Testis (tissue), 3 donors: ENCODE data around the gene TPSD1. TPM values are rescaled to one million over a fixed set of nuclear protein-coding genes. Genes with fewer than 3 reads are reported as not detected.
"Not testable (repeated sequence)": the region's sequence is repeated elsewhere in the genome, so short reads cannot be mapped to it uniquely, and the experiment has no call there.

Experiments used
- DNase-seq: peaks from one replicate; pipeline ENCODE4 v3.0.0-alpha.2; 2019
- H3K27ac ChIP-seq, 2 donors: fragments of 200-600 bp; sonication (generic); one replicate each; pipeline ENCODE4 v1.5.1; 2019
- H3K27me3 ChIP-seq: fragments of 200-600 bp; sonication (generic); one replicate; pipeline ENCODE4 v1.5.1; 2019
- H3K36me3 ChIP-seq: fragments of 200-600 bp; sonication (generic); one replicate; pipeline ENCODE4 v1.5.1; 2017; ENCODE audit warnings: low read depth; ENCODE audit errors: missing control alignments
- H3K4me1 ChIP-seq: fragments of 200-600 bp; sonication (generic); one replicate; pipeline ENCODE4 v1.5.1; 2019
- H3K4me3 ChIP-seq, 2 donors: fragments of 200-600 bp; sonication (generic); one replicate each; pipeline ENCODE4 v1.5.1; 2017 to 2019
- H3K9me3 ChIP-seq: fragments of 200-600 bp; sonication (generic); one replicate; pipeline ENCODE4 v1.5.1; 2017
- CTCF ChIP-seq, 3 experiments: fragments of 450-650 bp in 2 of 3; fragments of 200-600 bp in 1 of 3; sonication (generic) in 1 of 3; IDR thresholded peaks; one replicate each; pipeline ENCODE4 v1.5.1; 2016 to 2019; ENCODE audit warnings: antibody characterized with exemption in 3 of 3, mild to moderate bottlenecking in 2 of 3, moderate library complexity in 1 of 3
- POLR2A ChIP-seq: fragments of 450-650 bp; IDR thresholded peaks from one replicate; pipeline ENCODE4 v1.6.1; 2017; ENCODE audit warnings: antibody characterized with exemption, mild to moderate bottlenecking, moderate library complexity
- WGBS, 2 donors: methylation state at CpG; one replicate each; pipeline ENCODE4 v1.1.5; 2018; 5-methylcytosine and 5-hydroxymethylcytosine counted together
- intact Hi-C: fragments of 100-400 bp; cut with DNase I; formaldehyde crosslinking; loops from one replicate; pipeline ENCODE4 v1.15.1; 2023; ENCODE audit warnings: low total_unique reads
- polyA plus RNA-seq: library from polyadenylated mRNA; stranded (reverse); fragments of 350-450 nt; fragmentation: Illumina TruSeq; extraction: RNeasy Lipid Tissue Mini Kit (QIAGEN cat#74804); gene quantifications from one replicate; pipeline ENCODE4 v1.2.3, GENCODE V29; 2014; ENCODE audit warnings: low read depth, low replicate concordance; ENCODE audit not compliant: insufficient read depth
- total RNA-seq, 2 donors: library from RNA; depleted of rRNA; stranded (reverse); fragments of >200 nt; gene quantifications; one replicate each; pipeline ENCODE4 v1.2.3, GENCODE V29; 2016

TPSD1 gene
- total and polyA plus RNA-seq, 3 donors from 2014 or later = 1.1 to 1.6 (median 1.1) TPM

- Histone ChIP-seq H3K27ac (no peak overlapping the region), H3K9me3 (no peaks in the 10 kb centered on the region), H3K27me3 (no peaks in the 10 kb centered on the region), H3K4me3 (no peak overlapping the region), H3K36me3 (no peaks in the 10 kb centered on the region), H3K4me1 (peaks cover 3% of the 10 kb centered on the region)
- TF ChIP-seq CTCF (IDR thresholded peaks at IDR 0.05) (no peak), POLR2A (no peak)
- WGBS, 2 donors = 90% methylated on average over 20 to 38 of the region's 38 CpGs
- no peak for DNase-seq
- intact Hi-C loops = no loop called here
These were observed 32.3 kb upstream of the TPSD1 start for GRCh38 chr16:1223355-1224214.

- intact Hi-C loops = no loop called here
- Histone ChIP-seq H3K36me3 (no peaks in the 10 kb centered on the region), H3K9me3 (no peaks in the 10 kb centered on the region), H3K27me3 (no peaks in the 10 kb centered on the region), H3K4me3 (no peak overlapping the region), H3K27ac (no peak overlapping the region), H3K4me1 (peaks cover 3% of the 10 kb centered on the region)
- WGBS, 2 donors = 79 to 82% methylated on average over 7 to 9 of the region's 9 CpGs
- TF ChIP-seq CTCF (IDR thresholded peaks at IDR 0.05) (no peak), POLR2A (no peak)
- DNase-seq = no peak
These were observed 31.3 kb upstream of the TPSD1 start for GRCh38 chr16:1224558-1224957.

- Histone ChIP-seq H3K36me3 (no peaks in the 10 kb centered on the region), H3K4me3 (no peak within 1 kb of the TSS), H3K27me3 (no peaks in the 10 kb centered on the region), H3K27ac (no peak within 1 kb of the TSS), H3K9me3 (no peaks in the 10 kb centered on the region), H3K4me1 (peaks cover 3% of the 10 kb centered on the region)
- intact Hi-C loops = no loop called here
- no peak for DNase-seq
- 69 to 74% methylated on average over 9 to 10 of the region's 10 CpGs for WGBS, 2 donors
- no peak for TF ChIP-seq CTCF (IDR thresholded peaks at IDR 0.05)
- no peak for TF ChIP-seq POLR2A
These were observed 30.8 kb upstream of the TPSD1 start, which contains the start of gene TPSG1 for GRCh38 chr16:1225051-1225451. Gene TPSG1 (minus strand): TSS chr16:1225268. CDS start chr16:1225252, 16 bp downstream.

GRCh38 chr16:1225728-1226311 is 30.0 kb upstream of the TPSD1 start:
- H3K9me3 ChIP-seq, H3K36me3 ChIP-seq, H3K27me3 ChIP-seq, intact Hi-C loops, DNase-seq, H3K27ac ChIP-seq, H3K4me1 ChIP-seq, H3K4me3 ChIP-seq: not testable (repeated sequence)
- WGBS, 2 donors = 48 to 52% methylated on average over 5 to 24 of the region's 24 CpGs

- H3K4me1 ChIP-seq, H3K9me3 ChIP-seq, H3K27ac ChIP-seq, H3K4me3 ChIP-seq, DNase-seq, H3K27me3 ChIP-seq, intact Hi-C loops, H3K36me3 ChIP-seq: not testable (repeated sequence)
- WGBS, 2 donors = 40 to 53% methylated on average over 3 to 14 of the region's 14 CpGs
These were observed 29.2 kb upstream of the TPSD1 start for GRCh38 chr16:1226692-1227091.

GRCh38 chr16:1228227-1228626 is 27.6 kb upstream of the TPSD1 start:
- 67 to 75% methylated on average over 6 to 7 of the region's 7 CpGs for WGBS, 2 donors
- H3K4me3 ChIP-seq, H3K4me1 ChIP-seq, H3K9me3 ChIP-seq, H3K36me3 ChIP-seq, intact Hi-C loops, H3K27ac ChIP-seq, H3K27me3 ChIP-seq, DNase-seq: not testable (repeated sequence)

GRCh38 chr16:1229476-1229875 is 26.4 kb upstream of the TPSD1 start:
- H3K36me3 ChIP-seq, H3K9me3 ChIP-seq, H3K4me3 ChIP-seq, H3K27ac ChIP-seq, intact Hi-C loops, H3K27me3 ChIP-seq, H3K4me1 ChIP-seq, DNase-seq: not testable (repeated sequence)
- WGBS, 2 donors = no CpG with 5 or more reads among the region's 13 CpGs

- H3K9me3 ChIP-seq, H3K27me3 ChIP-seq, H3K36me3 ChIP-seq, H3K27ac ChIP-seq, DNase-seq, H3K4me3 ChIP-seq, H3K4me1 ChIP-seq, intact Hi-C loops: not testable (repeated sequence)
- 86% methylated on average over 1 of the region's 11 CpGs; no CpG with 5 or more reads in 1 of the 2 donors for WGBS, 2 donors
These were observed 25.8 kb upstream of the TPSD1 start, which contains the start of gene TPSB2 for GRCh38 chr16:1230084-1230470. Gene TPSB2 (minus strand): TSS chr16:1230184. CDS start chr16:1229951, 233 bp downstream.
